ENCODE measurements around the gene PCNX2.

- TF ChIP-seq CTCF (IDR thresholded peaks at IDR 0.05; ENCODE audit: poor library complexity) (no peak), EZH2 (IDR thresholded peaks at IDR 0.05; ENCODE audit: borderline replicate concordance) (no peak)
Measured at GRCh38 chr1:232983817-232984567, 311.5 kb downstream of the PCNX2 start.

Data from hepatocyte (in vitro differentiated cells).